SK-N-MC (cell line): ENCODE measurements around the gene KIF16B.

Source experiments
- EZH2 ChIP-seq: fragments of 200-600 bp; sonication (generic); IDR thresholded peaks from one replicate; pipeline ENCODE4 v1.6.1; 2017; ENCODE audit warnings: antibody characterized with exemption
- FOXP2 ChIP-seq: optimal IDR thresholded peaks from 2 replicates; pipeline ENCODE3; 2011; ENCODE audit warnings: mild to moderate bottlenecking, moderate library complexity; ENCODE audit not compliant: insufficient read depth; ENCODE audit errors: extremely low read length, control extremely low read depth
- POLR2AphosphoS5 ChIP-seq: IDR thresholded peaks from 2 replicates; pipeline ENCODE4 v1.6.1; 2012; ENCODE audit warnings: mild to moderate bottlenecking, low read depth, low read length, borderline replicate concordance

GRCh38 chr20:16236589-16237241 lies 336.5 kb downstream of the KIF16B start:
- TF ChIP-seq POLR2AphosphoS5: no peak
- TF ChIP-seq EZH2: no peak
- TF ChIP-seq FOXP2: no peak
